Pancreas (tissue), 10 donors: ENCODE results near the gene TMEM238. TPM values are rescaled to one million over a fixed set of nuclear protein-coding genes. Genes with fewer than 3 reads are reported as not detected.

Experiments used
- ATAC-seq, 4 donors: fragments of 200-7000 bp; cut with Tn5 transposase; one replicate each; pipeline versions ENCODE4 v1.8.0 to v1.9.1; 2020; ENCODE audit warnings: mild to moderate bottlenecking in 4 of 4, moderate library complexity in 4 of 4
- DNase-seq, 6 donors: peaks; one replicate each; pipeline ENCODE4 v3.0.0-alpha.2; 2020
- FAIRE-seq: peaks from 2 replicates; lab custom pipeline; 2012; peaks lifted over from hg19 to GRCh38; lab: Jason Lieb, UNC
- H3K27ac ChIP-seq, 4 donors: fragments of 200-600 bp; sonication (generic); 1 replicate in 3 of 4; 2 replicates in 1 of 4; pipeline versions ENCODE4 v1.5.0 to v1.8.0; 2020
- H3K27me3 ChIP-seq, 4 donors: fragments of 200-600 bp; one replicate each; pipeline ENCODE4 v1.8.0; 2021
- H3K36me3 ChIP-seq, 3 donors: fragments of 200-600 bp; sonication (generic) in 1 of 3; one replicate each; pipeline versions ENCODE4 v1.5.0 to v1.8.0; 2020 to 2021
- H3K4me1 ChIP-seq, 3 donors: fragments of 200-600 bp; one replicate each; pipeline ENCODE4 v1.8.0; 2021
- H3K4me3 ChIP-seq, 4 donors: fragments of 200-600 bp; sonication (generic) in 2 of 4; one replicate each; pipeline versions ENCODE4 v1.5.0 to v1.8.0; 2020 to 2021
- H3K9me3 ChIP-seq, 4 donors: fragments of 200-600 bp; one replicate each; pipeline ENCODE4 v1.8.0; 2021
- CTCF ChIP-seq, 4 donors: fragments of 200-600 bp; sonication (generic) in 3 of 4; IDR thresholded peaks; one replicate each; pipeline versions ENCODE4 v1.5.0 to v1.8.0; 2021; ENCODE audit warnings: antibody characterized with exemption in 4 of 4
- WGBS, 2 donors: extraction: QIAGEN DNeasy Blood & Tissue Kit; methylation state at CpG; one replicate each; pipeline ENCODE4 v1.1.7; 2013; 5-methylcytosine and 5-hydroxymethylcytosine counted together
- intact Hi-C, 3 donors: fragments of 100-400 bp; cut with DNase I; formaldehyde crosslinking; loops; one replicate each; pipeline versions ENCODE4 v1.11.1 to v1.14.2; 2022
- polyA plus RNA-seq, 2 donors: library from polyadenylated mRNA; stranded (reverse); fragments of 200-250 nt; gene quantifications; one replicate each; pipeline ENCODE4 v1.2.3, GENCODE V29; 2013
- total RNA-seq, 6 donors: library from RNA; stranded (reverse); fragmentation: NEBNext Ultra II Directional in 4 of 6; extraction: Animal tissue kit (Norgen Biotek cat#: 25700) in 4 of 6; gene quantifications; one replicate each; pipeline versions ENCODE4 v1.2.1 to v1.2.4, GENCODE V29; 2021 to 2023
- donor health status: healthy with polysubstance abuse.
- donor health status: DM: no; HTN: no; CAD: no; lungs with moderate emphysema.
- donor health status: DM: no; HTN: no; CAD: no.
- donor health status: control.
- donor health status: control.
- donor health status: Bipolar disorder and iron deficiency.
- donor health status: DM: yes; HTN: yes; CAD: no.
- donor health status: DM: no; HTN: no; CAD: no.
- donor health status: DM: no; HTN: no; CAD: no.
- donor health status: DM: yes; HTN: yes; CAD: no.

Gene TMEM238
- total and polyA plus RNA-seq, 8 donors: 0.42 to 32.7 (median 19.8) TPM

GRCh38 chr19:55368701-55369563, 15.2 kb downstream of the TMEM238 start:
- no peak overlapping the region for H3K27ac ChIP-seq
- WGBS, 2 donors: 8 to 22% methylated on average over 26 to 54 of the region's 54 CpGs
- no peak for FAIRE-seq
- H3K9me3 ChIP-seq: no peaks in the 10 kb centered on the region
- DNase-seq: peak in 1 of 6 donors; percentile 76
- H3K27me3 ChIP-seq: peaks cover 0 to 19% (median 2%) of the 10 kb centered on the region in 4 donors
- ATAC-seq: peak in 3 of 4 donors; percentile 22 to 66 (median 34)
- peaks cover 0 to 3% (median 0%) of the 10 kb centered on the region in 3 donors for H3K4me1 ChIP-seq
- no peaks in the 10 kb centered on the region for H3K36me3 ChIP-seq
- intact Hi-C loops: no loop called here
- H3K4me3 ChIP-seq: peak overlapping the region in 1 of 4 donors; percentile 22
- no peak for TF ChIP-seq CTCF (IDR thresholded peaks at IDR 0.05)

- intact Hi-C loops: no loop called here
- H3K27ac ChIP-seq: no peak overlapping the region
- H3K36me3 ChIP-seq: no peaks in the 10 kb centered on the region
- no peak for ATAC-seq
- no peak for TF ChIP-seq CTCF (IDR thresholded peaks at IDR 0.05)
- FAIRE-seq: no peak
- DNase-seq: peak in 1 of 6 donors; percentile 60
- peaks cover 0 to 19% (median 2%) of the 10 kb centered on the region in 4 donors for H3K27me3 ChIP-seq
- H3K4me1 ChIP-seq: peaks cover 0 to 3% (median 0%) of the 10 kb centered on the region in 3 donors
- no peak overlapping the region for H3K4me3 ChIP-seq
- WGBS, 2 donors: 64 to 81% methylated on average over 15 to 16 of the region's 16 CpGs
- H3K9me3 ChIP-seq: no peaks in the 10 kb centered on the region
Measured at GRCh38 chr19:55368106-55368505, 16.0 kb downstream of the TMEM238 start.

- Histone ChIP-seq H3K27me3 (peaks cover 0 to 16% (median 2%) of the 10 kb centered on the region in 4 donors), H3K36me3 (no peaks in the 10 kb centered on the region), H3K4me3 (no peak overlapping the region), H3K9me3 (no peaks in the 10 kb centered on the region), H3K27ac (no peak overlapping the region), H3K4me1 (peaks cover 0 to 3% (median 0%) of the 10 kb centered on the region in 3 donors)
- intact Hi-C loops: no loop called here
- 61 to 84% methylated on average over 3 of the region's 3 CpGs for WGBS, 2 donors
- DNase-seq: no peak
- no peak for ATAC-seq
- no peak for FAIRE-seq
- TF ChIP-seq CTCF (IDR thresholded peaks at IDR 0.05): no peak
Measured at GRCh38 chr19:55366790-55367189, 17.3 kb downstream of the TMEM238 start.

GRCh38 chr19:55365964-55366363, 18.1 kb downstream of the TMEM238 start:
- no peak for FAIRE-seq
- no peak overlapping the region for H3K27ac ChIP-seq
- no peak for ATAC-seq
- DNase-seq: peak in 1 of 6 donors; percentile 44
- 62 to 76% methylated on average over 14 to 19 of the region's 19 CpGs for WGBS, 2 donors
- TF ChIP-seq CTCF (IDR thresholded peaks at IDR 0.05): no peak
- no peak overlapping the region for H3K4me3 ChIP-seq
- H3K36me3 ChIP-seq: no peaks in the 10 kb centered on the region
- H3K4me1 ChIP-seq: peaks cover 0 to 3% (median 0%) of the 10 kb centered on the region in 3 donors
- no peaks in the 10 kb centered on the region for H3K9me3 ChIP-seq
- intact Hi-C loops: no loop called here
- H3K27me3 ChIP-seq: peaks cover 0 to 8% (median 0%) of the 10 kb centered on the region in 4 donors

- intact Hi-C loops: no loop called here
- Histone ChIP-seq H3K4me1 (peaks cover 0 to 3% (median 0%) of the 10 kb centered on the region in 3 donors), H3K9me3 (no peaks in the 10 kb centered on the region), H3K27me3 (peaks cover 0 to 4% (median 0%) of the 10 kb centered on the region in 4 donors), H3K36me3 (no peaks in the 10 kb centered on the region), H3K27ac (no peak overlapping the region), H3K4me3 (no peak overlapping the region)
- 76 to 82% methylated on average over 8 of the region's 8 CpGs for WGBS, 2 donors
- no peak for DNase-seq
- no peak for ATAC-seq
- FAIRE-seq: no peak
- TF ChIP-seq CTCF (IDR thresholded peaks at IDR 0.05): no peak
Measured at GRCh38 chr19:55365245-55365644, 18.8 kb downstream of the TMEM238 start.
